DOHH2 (cell line): Measurements from ENCODE around the gene STAT1.

Experiments
- EZH2phosphoT487 ChIP-seq: fragments of 200-600 bp; sonication (generic); IDR thresholded peaks from 2 replicates; pipeline ENCODE4 v1.6.1; 2017; ENCODE audit warnings: borderline replicate concordance, mild to moderate bottlenecking, antibody characterized with exemption, low read length, moderate library complexity, mixed read lengths
- TF ChIP-seq, protein P1 (sequence below): fragments of 200-600 bp; sonication (generic); IDR thresholded peaks from one replicate; pipeline ENCODE4 v1.5.1; 2014; ENCODE audit warnings: antibody characterized with exemption, mild to moderate bottlenecking, low read depth, low read length; ENCODE audit not compliant: poor library complexity, severe bottlenecking

DNA sequence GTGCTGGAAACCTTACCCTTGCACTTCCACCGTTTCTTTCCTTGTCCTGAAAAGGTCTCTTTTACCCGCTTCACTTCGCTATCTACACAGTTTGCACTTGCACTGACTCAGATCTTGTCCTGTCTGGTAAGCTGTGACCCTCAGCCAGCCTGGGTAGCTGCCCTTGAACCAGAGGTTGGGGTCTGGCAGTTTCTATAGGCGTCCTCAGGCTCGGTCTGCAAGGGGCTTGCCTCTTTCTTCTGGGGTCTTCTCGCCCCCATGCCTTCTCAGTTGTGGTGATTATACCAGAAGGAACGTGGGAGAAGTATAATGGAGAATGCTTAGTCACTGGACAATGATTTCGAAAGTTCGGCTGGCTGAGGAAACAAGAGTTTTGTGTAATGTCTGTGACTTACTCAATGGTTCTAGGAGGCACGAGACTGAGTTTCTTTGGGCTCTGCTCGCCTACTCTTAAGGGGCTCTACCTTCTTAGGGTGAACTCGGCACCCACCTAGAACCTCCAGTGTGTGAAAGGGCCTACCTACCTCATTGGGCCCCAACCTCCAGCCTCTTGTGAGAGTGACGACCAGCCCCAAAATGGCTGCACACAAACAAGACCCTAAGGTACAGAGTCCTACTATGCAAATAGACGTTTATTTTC is 6.9 kb upstream of the STAT1 start:
- TF ChIP-seq, protein P1, sequence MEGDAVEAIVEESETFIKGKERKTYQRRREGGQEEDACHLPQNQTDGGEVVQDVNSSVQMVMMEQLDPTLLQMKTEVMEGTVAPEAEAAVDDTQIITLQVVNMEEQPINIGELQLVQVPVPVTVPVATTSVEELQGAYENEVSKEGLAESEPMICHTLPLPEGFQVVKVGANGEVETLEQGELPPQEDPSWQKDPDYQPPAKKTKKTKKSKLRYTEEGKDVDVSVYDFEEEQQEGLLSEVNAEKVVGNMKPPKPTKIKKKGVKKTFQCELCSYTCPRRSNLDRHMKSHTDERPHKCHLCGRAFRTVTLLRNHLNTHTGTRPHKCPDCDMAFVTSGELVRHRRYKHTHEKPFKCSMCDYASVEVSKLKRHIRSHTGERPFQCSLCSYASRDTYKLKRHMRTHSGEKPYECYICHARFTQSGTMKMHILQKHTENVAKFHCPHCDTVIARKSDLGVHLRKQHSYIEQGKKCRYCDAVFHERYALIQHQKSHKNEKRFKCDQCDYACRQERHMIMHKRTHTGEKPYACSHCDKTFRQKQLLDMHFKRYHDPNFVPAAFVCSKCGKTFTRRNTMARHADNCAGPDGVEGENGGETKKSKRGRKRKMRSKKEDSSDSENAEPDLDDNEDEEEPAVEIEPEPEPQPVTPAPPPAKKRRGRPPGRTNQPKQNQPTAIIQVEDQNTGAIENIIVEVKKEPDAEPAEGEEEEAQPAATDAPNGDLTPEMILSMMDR, result no peak
- TF ChIP-seq EZH2phosphoT487, result no peak
